ENCODE data around the gene CRISPLD2.

The CRISPLD2 gene

GRCh38 chr16:84914273-84914672, 94.5 kb downstream of the CRISPLD2 start:
- DNase-seq (ENCODE audit: extremely low read depth, low read depth) = no peak
- TF ChIP-seq CTCF (IDR thresholded peaks at IDR 0.05; ENCODE audit: low read depth, low read length, missing control alignments) = no peak
- no peak overlapping the region for H3K4me3 ChIP-seq (replicated peaks; ENCODE audit: low read depth, low read length)

- no peak for TF ChIP-seq CTCF (IDR thresholded peaks at IDR 0.05; ENCODE audit: low read depth, low read length, missing control alignments)
- no peak for DNase-seq (ENCODE audit: extremely low read depth, low read depth)
- H3K4me3 ChIP-seq (replicated peaks; ENCODE audit: low read depth, low read length) = no peak overlapping the region
Measured at GRCh38 chr16:84916178-84916577, 96.4 kb downstream of the CRISPLD2 start.

GRCh38 chr16:84916850-84917249, 97.1 kb downstream of the CRISPLD2 start:
- no peak for DNase-seq (ENCODE audit: extremely low read depth, low read depth)
- H3K4me3 ChIP-seq (replicated peaks; ENCODE audit: low read depth, low read length) = no peak overlapping the region
- TF ChIP-seq CTCF (IDR thresholded peaks at IDR 0.05; ENCODE audit: low read depth, low read length, missing control alignments) = no peak

DNA sequence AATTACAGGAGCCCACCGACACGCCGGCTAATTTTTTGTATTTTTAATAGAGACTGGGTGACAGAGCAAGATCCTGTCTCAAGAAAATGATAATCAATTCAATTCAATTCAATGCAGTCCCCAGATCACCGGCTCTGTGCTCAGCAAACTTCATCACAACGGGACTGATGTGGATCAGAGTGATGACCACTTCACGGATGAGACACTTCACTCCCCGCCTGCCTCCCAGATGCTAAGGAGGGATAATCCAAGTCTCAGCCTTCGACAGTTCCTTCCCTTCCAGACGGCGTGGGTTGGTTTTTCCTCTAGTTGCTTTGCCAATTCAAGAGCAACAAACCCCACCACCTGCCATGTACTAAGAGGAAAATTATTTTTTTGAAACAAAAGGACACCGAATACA, 97.7 kb downstream of the CRISPLD2 start:
- H3K4me3 ChIP-seq (replicated peaks; ENCODE audit: low read depth, low read length) = no peak overlapping the region
- DNase-seq (ENCODE audit: extremely low read depth, low read depth) = no peak
- no peak for TF ChIP-seq CTCF (IDR thresholded peaks at IDR 0.05; ENCODE audit: low read depth, low read length, missing control alignments)

DNA sequence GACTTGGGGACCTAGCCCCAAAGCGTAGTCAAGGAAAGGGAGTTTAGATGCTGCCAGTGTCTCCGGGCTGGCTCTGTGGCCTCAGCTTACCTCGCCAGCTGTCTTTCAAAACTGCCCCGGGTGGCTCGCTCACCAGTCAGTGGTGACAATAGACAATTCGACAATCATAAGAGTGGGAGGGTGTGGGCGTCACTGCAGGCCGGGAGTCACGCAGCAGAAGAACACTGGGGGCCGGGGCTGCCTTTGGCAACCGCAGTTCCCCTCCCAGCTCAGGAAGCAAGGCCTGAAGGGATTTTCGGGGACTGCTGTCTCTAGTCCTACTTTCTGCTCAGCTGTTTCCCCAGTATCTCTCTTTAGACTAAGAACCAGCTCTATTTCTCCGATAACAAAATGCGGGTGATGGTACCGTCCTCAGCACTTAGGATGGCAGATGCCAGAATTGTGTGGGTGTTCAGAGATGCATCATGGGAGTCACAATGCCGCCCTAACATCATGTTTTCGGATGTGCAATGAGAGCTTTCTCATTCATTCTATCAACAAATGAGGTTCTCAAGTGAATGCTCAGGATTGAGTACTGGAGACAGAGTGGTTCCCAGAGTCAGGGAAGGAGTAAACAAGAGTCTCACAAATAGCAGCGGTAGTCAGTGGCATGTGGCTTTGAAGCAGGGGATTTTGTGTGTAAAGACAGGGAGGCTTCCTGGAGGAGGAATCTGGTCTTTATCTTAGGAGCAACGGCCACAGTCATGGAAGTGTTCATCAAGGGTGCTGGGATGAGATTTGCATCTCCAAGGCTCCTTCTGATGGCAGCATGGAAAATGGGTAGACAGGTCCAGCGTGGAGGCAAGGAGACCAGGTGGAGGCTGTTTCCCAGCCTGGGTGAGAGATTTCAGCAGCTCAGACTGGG, 98.5 kb downstream of the CRISPLD2 start:
- DNase-seq (ENCODE audit: extremely low read depth, low read depth) = no peak
- no peak overlapping the region for H3K4me3 ChIP-seq (replicated peaks; ENCODE audit: low read depth, low read length)
- no peak for TF ChIP-seq CTCF (IDR thresholded peaks at IDR 0.05; ENCODE audit: low read depth, low read length, missing control alignments)

DNA sequence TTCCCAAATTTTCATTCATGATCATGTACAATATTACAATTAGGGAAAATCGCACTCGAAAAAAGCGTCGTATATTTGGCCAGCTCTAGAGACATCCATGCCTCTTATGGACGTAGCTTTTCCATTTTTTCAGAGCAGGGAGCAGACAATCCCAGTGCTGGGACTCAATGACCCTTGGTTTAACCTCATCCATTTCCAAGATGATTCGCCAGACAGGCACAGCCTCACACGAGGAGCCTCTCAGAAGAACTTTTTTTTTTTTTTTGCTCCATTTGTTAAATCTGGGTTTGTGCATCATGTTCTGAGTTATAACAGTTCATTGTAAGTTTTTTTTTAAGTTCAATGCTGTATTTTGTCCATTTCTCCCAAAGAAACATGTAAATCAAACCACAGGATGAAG, 99.5 kb downstream of the CRISPLD2 start:
- no peak overlapping the region for H3K4me3 ChIP-seq (replicated peaks; ENCODE audit: low read depth, low read length)
- TF ChIP-seq CTCF (IDR thresholded peaks at IDR 0.05; ENCODE audit: low read depth, low read length, missing control alignments) = no peak
- DNase-seq (ENCODE audit: extremely low read depth, low read depth) = no peak
